GM18502 (cell line): ENCODE data around the gene CYP39A1.

Experiments used
- ATAC-seq: cut with Tn5 transposase; IDR thresholded peaks from one replicate; pipeline ENCODE4 v1.9.1; 2021; ENCODE audit warnings: mild to moderate bottlenecking; ENCODE audit not compliant: unreplicated experiment, poor library complexity

Gene CYP39A1

DNA sequence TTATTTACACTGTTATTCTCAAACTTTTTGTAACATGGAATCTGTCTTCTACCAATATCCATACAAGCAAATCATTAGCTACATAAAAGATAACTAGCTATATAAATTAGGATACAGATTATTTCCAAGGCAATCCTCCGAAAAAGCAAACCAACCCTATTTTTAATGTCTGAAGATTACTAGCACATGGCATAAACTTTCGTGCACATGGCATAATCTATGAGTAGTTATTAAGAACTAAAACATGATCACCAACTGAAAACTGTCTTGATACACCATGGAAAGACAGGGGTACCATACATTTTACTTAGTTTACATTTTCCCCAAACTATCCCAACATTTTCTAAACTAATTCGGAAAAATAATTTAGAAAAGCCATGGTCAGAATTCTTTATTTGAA, 54.4 kb downstream of the CYP39A1 start:
- ATAC-seq: no peak

- ATAC-seq: no peak
Measured at GRCh38 chr6:46592740-46593139, 59.9 kb downstream of the CYP39A1 start.

- no peak for ATAC-seq
Measured at GRCh38 chr6:46592046-46592445, 60.6 kb downstream of the CYP39A1 start.

DNA sequence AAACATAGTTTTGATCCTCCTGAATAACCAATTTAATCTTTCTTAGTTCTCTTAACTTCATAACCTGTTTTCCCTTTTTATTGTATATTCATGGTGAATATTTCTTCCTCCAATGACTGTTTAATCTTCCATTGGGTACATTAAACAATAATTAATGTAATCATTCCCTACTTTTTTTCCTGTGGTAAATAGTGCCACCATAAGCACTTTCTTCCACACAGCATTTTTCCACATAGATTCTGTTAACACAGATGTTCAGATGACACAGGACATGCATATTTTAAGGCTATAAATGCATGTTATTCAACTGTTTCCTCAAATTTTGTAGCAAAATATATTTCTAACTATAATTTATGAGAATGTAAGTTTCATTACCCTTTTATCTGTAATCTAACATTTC, 61.9 kb downstream of the CYP39A1 start:
- ATAC-seq: no peak

- ATAC-seq: no peak
Measured at GRCh38 chr6:46586906-46587305, 65.7 kb downstream of the CYP39A1 start.

GRCh38 chr6:46584586-46584985, 68.0 kb downstream of the CYP39A1 start:
- no peak for ATAC-seq

- ATAC-seq: no peak
Measured at GRCh38 chr6:46583721-46584120, 68.9 kb downstream of the CYP39A1 start.

- no peak for ATAC-seq
Measured at GRCh38 chr6:46583081-46583480, 69.5 kb downstream of the CYP39A1 start.

DNA sequence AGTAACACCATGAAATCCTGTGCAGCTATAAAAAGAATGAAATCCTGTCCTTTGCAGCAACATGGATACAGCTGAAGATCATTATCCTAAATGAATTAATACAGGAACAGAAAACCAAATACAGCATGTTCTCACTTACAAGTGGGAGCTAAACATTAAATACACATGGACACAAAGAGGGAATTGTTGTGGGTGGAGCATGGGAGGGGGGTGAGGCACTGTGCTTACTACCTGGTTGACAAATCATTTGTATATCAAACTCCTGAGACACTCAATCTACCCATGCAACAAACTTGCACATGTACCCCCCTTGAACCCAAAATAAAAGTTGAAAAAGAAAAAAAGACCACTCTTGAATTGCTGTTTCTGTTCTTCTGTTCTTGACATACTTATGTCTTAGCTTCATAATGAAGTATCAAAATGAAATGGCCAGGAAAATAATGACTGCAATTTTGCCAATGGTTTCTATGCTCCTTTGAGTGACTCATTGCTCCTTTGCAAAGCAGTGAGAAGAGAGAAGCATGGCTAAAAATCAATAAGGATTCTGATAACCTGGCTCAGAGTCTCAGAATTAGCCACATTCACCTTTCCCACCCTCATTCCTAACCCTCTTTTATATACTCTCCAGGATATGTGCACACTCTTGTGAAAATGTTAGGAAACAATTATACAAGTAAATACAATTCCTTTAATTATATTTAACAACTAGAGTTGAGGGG, 71.0 kb downstream of the CYP39A1 start:
- ATAC-seq: no peak

DNA sequence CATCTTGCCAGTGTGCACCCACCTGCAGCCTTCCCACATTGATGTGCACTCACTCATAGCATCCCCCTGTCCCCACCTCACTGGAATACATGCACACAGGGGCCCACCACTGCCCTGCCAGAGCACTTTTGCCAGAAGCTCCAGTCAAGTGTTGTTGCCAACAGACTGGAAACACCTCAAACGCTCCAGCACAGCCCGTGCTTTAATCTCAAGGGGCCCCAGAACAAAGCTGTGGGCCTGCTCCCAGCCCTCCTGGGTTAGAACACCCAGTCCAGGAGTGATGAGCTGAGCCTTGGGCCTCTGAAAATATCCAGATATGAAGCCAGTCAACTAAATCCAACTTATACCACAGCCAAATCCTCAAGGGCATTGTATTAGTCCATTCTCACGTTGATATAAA, 77.1 kb downstream of the CYP39A1 start:
- ATAC-seq: no peak

- no peak for ATAC-seq
Measured at GRCh38 chr6:46573140-46573539, 79.5 kb downstream of the CYP39A1 start.

DNA sequence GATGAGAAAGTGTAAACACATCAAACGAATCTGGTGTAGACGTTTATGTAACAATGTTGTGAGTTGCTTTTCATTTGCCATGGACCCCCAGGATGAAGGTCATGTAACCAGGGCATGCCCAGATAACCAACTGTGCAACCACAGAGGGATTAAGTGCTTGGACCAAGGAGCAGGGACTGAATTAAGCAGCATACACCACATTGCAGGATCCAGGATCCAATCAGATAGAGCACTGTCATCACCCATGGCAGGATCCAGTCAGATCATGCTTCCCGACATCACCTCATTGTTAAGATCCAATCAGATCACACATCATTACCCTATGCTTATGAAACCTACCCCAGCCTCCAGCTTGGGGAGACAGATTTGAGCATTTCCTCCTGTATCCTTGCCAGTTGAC, 87.1 kb downstream of the CYP39A1 start:
- ATAC-seq: no peak

DNA sequence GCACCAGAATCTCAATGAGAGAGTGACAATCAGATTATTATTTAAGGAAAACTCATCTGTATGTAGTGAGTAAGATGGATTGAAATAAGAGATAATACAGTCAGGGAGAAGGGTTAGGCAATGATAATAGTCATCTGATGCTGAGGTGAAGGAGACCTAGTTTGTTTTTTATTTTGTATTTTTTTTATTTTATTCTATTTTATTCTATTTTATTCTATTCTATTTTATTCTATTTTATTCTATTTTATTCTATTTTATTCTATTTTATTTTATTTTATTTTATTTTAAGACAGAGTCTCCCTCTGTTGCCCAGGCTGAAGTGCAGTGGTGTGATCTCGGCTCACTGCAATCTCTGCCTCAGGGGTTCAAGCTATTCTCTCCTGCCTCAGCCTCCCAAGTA, 88.7 kb downstream of the CYP39A1 start:
- no peak for ATAC-seq

GRCh38 chr6:46556053-46556452, 96.6 kb downstream of the CYP39A1 start:
- ATAC-seq: no peak

- ATAC-seq: no peak
Measured at GRCh38 chr6:46555129-46555528, 97.5 kb downstream of the CYP39A1 start.

GRCh38 chr6:46549155-46549554, 103.5 kb downstream of the CYP39A1 start:
- ATAC-seq: no peak

GRCh38 chr6:46541556-46541955, 111.1 kb downstream of the CYP39A1 start:
- ATAC-seq: no peak

DNA sequence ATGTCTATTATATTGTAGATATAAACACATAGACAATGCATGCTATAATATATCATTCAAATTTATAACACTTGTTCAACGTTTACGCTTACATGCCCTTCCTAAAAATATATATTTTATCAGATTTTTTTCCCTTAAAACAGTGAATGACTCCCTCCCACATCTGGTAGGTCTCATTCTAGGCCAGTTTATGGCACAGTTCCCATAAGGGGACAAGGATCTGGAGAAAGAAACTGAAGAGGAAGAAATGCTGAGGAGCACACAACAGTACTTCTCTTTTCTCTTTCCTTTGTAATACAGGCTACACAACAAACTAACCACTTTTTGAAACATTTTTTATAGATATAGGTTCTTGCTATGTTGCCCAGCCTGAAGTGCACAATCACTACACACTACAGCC, 112.8 kb downstream of the CYP39A1 start:
- no peak for ATAC-seq

DNA sequence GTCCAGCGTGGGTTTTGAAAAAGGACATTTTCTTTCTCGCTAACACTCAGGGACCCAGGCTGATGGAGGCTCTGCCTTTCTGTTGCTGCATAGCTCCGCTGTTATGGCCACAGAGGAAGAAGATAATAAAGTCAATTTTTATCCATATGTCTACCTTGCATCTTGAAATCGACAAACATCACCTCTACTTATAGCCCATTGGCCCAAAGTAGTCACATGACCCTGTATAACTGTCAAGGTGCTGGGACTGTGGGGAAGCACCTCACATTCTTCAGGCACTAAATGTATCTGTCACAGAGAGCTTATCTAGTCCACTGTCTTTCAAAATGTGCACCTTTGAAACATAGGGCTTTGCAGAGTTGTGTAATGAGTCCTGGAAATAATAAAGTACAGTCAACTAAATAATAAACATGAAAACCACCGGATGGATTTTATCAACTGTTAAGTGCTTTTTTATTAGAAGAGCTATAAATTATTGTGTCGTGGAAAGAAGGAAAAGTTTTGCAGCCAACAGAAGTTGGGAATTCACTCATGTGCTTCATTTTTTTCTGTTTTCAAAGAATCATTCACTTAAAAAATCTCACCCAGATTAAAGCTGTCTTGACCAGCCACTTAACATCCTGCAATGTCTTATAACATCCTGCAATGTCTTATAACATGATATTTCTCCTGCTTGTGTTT, 113.7 kb downstream of the CYP39A1 start:
- no peak for ATAC-seq

DNA sequence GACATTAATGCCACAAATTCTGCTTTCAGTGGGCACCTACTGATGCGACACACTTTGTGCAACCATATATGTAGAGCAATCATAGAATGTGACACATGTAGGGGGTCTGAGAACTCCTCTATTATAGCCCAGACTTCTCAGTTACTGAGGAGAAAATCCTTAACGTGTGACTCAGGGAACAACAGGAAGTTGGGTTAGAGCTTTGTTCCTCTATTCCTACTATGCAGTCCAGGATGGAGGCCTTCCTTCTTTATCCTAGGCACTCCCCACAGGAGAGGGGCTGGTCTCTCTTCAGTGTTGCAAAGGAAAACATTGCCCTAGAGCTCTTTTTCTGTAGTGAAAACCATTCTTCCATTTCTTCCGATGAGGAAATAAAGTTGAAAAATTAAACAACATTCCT, 121.7 kb downstream of the CYP39A1 start:
- no peak for ATAC-seq

GRCh38 chr6:46528961-46529750, 123.5 kb downstream of the CYP39A1 start:
- ATAC-seq: no peak
